DOHH2 (cell line): ENCODE data around the gene CDH16.

Experiments
- CTCF ChIP-seq: fragments of 200-600 bp; sonication (generic); IDR thresholded peaks from one replicate; pipeline ENCODE4 v1.5.1; 2014; ENCODE audit warnings: antibody characterized with exemption, mild to moderate bottlenecking, low read depth, low read length; ENCODE audit not compliant: poor library complexity, severe bottlenecking
- EZH2phosphoT487 ChIP-seq: fragments of 200-600 bp; sonication (generic); IDR thresholded peaks from 2 replicates; pipeline ENCODE4 v1.6.1; 2017; ENCODE audit warnings: borderline replicate concordance, mild to moderate bottlenecking, antibody characterized with exemption, low read length, moderate library complexity, mixed read lengths

GRCh38 chr16:66913711-66914110, 5.0 kb downstream of the CDH16 start:
- TF ChIP-seq CTCF (no peak), EZH2phosphoT487 (no peak)
